Measurements from ENCODE around the gene BRINP2.

DNA sequence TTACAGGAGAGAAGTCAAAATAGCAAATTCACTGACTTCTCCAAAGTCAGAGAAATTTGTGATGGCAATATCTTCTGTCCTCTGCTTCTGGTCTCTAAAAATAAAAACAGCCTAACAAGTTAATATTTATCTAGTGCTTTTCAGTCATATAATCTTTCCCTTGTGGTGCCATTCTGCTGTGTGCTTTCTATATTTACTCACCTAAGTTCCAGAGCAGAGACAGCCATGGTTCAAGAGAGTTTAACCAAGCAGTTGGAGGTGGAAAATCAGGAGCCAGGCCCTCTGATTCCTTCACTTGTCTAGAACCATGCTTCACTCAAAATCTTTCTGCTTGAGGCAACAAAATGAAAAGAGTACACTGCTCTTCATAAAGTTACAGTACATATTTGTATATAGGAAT lies 39.3 kb downstream of the BRINP2 start:
- TF ChIP-seq, protein P1, sequence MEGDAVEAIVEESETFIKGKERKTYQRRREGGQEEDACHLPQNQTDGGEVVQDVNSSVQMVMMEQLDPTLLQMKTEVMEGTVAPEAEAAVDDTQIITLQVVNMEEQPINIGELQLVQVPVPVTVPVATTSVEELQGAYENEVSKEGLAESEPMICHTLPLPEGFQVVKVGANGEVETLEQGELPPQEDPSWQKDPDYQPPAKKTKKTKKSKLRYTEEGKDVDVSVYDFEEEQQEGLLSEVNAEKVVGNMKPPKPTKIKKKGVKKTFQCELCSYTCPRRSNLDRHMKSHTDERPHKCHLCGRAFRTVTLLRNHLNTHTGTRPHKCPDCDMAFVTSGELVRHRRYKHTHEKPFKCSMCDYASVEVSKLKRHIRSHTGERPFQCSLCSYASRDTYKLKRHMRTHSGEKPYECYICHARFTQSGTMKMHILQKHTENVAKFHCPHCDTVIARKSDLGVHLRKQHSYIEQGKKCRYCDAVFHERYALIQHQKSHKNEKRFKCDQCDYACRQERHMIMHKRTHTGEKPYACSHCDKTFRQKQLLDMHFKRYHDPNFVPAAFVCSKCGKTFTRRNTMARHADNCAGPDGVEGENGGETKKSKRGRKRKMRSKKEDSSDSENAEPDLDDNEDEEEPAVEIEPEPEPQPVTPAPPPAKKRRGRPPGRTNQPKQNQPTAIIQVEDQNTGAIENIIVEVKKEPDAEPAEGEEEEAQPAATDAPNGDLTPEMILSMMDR (optimal IDR thresholded peaks at IDR 0.05 in 1 of 3, IDR thresholded peaks at IDR 0.05 in 1 of 3, conservative IDR thresholded peaks at IDR 0.05 in 1 of 3; ENCODE audit: extremely low read depth in 1 of 3, insufficient read depth in 2 of 3, low read length in 3 of 3) = no peak
- TF ChIP-seq EZH2 (IDR thresholded peaks at IDR 0.05; ENCODE audit: low read length) = no peak

All from keratinocyte (primary cell).